Stimulated activated memory B cell treated with anti-CD40 and anti-IgM and Interleukin-4, amounts not matched to agents 10 μg/mL and 1 μg/mL and 100 μg/mL, for 72 hours (primary cell): ENCODE data around the gene GNAI3.

Experiments
- ATAC-seq: fragments of 150-1000 bp; cut with Tn5 transposase; 2 replicates; pipeline ENCODE4 v1.10.0; 2021
- H3K27ac Mint-ChIP-seq: one replicate; pipeline ENCODE4 v1.8.0; 2022; ENCODE audit warnings: mild to moderate bottlenecking, mixed read lengths
- H3K27me3 Mint-ChIP-seq: one replicate; pipeline ENCODE4 v1.8.0; 2022; ENCODE audit warnings: mixed read lengths
- H3K36me3 Mint-ChIP-seq: one replicate; pipeline ENCODE4 v1.8.0; 2022; ENCODE audit warnings: mixed read lengths
- H3K4me1 Mint-ChIP-seq: one replicate; pipeline ENCODE4 v1.8.0; 2022; ENCODE audit warnings: mixed read lengths
- H3K4me3 Mint-ChIP-seq: one replicate; pipeline ENCODE4 v1.8.0; 2022; ENCODE audit warnings: mild to moderate bottlenecking, moderate library complexity, mixed read lengths
- H3K9me3 Mint-ChIP-seq: one replicate; pipeline ENCODE4 v1.8.0; 2022; ENCODE audit warnings: mixed read lengths

GNAI3 gene

DNA sequence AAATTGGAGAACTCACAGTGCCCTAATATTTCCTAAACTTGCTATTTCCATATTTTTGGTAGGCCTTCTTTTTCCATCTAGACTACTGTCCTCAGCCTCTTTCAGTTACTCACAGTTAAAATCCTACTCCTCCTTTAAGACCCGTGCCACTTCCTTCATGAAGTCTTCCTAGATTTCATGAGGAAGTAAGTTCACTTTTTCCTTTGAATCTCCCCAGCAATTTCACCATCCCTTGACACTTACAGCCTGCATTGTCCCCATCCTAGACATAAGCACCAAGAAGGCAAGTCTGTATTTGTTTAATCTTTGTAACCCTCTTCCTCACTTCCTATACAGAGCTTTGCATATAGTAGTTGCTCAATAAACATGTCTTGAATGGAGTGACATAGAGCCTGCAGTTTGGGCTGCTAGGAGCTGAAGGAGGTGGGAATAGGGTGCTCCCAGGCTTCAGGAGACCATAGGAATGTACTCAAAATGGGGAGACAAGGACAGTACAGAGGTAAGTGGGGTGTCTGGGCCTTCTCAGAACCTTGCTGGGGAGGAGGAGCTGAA is 14.0 kb upstream of the GNAI3 start:
- H3K4me1 Mint-ChIP-seq = peaks cover 9% of the 10 kb centered on the region
- no peak overlapping the region for H3K4me3 Mint-ChIP-seq
- ATAC-seq = no peak
- no peaks in the 10 kb centered on the region for H3K27me3 Mint-ChIP-seq
- H3K9me3 Mint-ChIP-seq = no peaks in the 10 kb centered on the region
- H3K27ac Mint-ChIP-seq = no peak overlapping the region
- H3K36me3 Mint-ChIP-seq = no peaks in the 10 kb centered on the region

DNA sequence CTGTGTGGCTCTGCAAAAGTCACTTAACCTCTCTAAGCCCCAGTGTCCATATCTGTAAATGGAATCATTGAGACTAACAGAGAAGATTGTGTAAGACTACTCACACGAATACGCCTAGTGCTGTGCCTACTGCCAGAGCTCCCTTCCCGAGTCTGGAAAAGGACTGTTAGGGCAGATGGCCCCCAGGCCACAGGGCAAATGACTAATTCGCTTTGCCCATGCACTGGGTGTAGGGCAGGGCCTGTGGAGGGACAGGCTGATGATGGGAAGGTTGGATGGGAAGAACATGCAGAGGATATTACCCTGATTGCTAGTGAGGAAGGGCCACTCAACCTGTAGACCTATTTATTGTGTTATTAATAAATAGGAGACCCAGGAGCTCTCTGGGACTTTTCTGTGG is 12.9 kb upstream of the GNAI3 start:
- no peaks in the 10 kb centered on the region for H3K27me3 Mint-ChIP-seq
- H3K36me3 Mint-ChIP-seq = no peaks in the 10 kb centered on the region
- H3K9me3 Mint-ChIP-seq = no peaks in the 10 kb centered on the region
- no peak overlapping the region for H3K27ac Mint-ChIP-seq
- H3K4me3 Mint-ChIP-seq = no peak overlapping the region
- ATAC-seq = no peak
- peaks cover 9% of the 10 kb centered on the region for H3K4me1 Mint-ChIP-seq

DNA sequence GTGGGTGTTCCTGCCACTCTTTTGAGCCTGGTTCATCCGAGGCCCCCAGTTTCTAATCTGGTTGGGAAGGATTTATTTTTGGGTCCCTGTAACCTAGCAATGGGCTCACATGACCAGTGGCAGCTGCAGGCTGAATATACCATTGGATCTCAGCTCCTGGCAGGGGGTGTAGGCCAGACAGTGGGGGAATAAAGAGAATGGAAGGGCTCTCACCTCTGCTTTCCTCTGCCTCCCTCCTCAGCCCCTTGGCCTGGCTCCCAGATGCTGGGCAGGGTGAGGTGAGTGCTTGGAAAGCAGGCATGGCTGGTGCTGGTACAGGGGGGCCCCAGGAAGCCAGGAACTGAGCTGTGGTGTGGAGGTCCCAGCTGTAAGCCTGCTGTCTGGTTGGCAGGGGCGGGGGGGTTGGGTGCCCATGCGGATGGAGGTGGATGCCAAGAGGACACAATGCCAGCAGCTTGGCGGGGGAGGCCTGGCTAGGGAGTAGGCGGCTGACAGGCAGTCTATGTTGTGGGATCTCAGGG is 12.4 kb upstream of the GNAI3 start:
- no peak overlapping the region for H3K4me3 Mint-ChIP-seq
- no peak overlapping the region for H3K27ac Mint-ChIP-seq
- ATAC-seq = no peak
- no peaks in the 10 kb centered on the region for H3K9me3 Mint-ChIP-seq
- H3K27me3 Mint-ChIP-seq = no peaks in the 10 kb centered on the region
- H3K4me1 Mint-ChIP-seq = peaks cover 9% of the 10 kb centered on the region
- H3K36me3 Mint-ChIP-seq = no peaks in the 10 kb centered on the region

DNA sequence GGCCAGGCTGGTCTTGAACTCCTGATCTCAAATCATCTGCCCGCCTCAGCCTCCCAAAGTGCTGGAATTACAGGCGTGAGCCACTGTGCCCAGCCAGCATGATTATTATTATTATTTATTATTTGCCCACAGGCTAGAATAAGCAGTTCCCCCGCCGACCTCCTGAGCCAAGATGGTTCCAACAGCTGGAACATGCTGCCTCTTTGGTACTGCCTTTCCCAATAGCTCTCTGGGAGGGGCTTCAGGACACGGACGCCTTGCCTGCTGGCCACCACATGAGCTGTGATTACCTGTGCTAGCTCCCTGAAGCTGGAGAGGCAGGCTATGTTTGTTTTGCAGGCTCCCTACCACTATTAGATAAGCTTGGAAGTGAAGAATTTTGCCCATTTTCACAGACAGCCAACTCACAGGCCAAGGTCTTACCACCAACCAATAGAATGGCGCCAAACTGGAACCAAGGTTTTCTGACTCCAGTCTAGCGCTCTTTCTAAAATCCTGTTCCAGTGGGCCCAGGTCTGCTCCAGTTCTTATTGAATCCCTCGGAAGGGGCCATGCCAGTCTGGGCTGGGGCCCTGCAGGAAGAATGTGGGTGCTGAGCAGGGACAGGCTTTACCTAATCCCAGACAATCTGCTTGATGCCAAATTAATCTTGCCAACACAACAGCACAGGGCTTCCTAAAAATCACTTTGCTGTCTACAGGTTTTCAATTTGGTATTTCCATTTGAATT is 10.8 kb upstream of the GNAI3 start:
- Mint-ChIP-seq H3K36me3 (no peaks in the 10 kb centered on the region), H3K27me3 (no peaks in the 10 kb centered on the region), H3K4me3 (no peak overlapping the region), H3K27ac (no peak overlapping the region), H3K9me3 (no peaks in the 10 kb centered on the region), H3K4me1 (peaks cover 3% of the 10 kb centered on the region)
- ATAC-seq = no peak

DNA sequence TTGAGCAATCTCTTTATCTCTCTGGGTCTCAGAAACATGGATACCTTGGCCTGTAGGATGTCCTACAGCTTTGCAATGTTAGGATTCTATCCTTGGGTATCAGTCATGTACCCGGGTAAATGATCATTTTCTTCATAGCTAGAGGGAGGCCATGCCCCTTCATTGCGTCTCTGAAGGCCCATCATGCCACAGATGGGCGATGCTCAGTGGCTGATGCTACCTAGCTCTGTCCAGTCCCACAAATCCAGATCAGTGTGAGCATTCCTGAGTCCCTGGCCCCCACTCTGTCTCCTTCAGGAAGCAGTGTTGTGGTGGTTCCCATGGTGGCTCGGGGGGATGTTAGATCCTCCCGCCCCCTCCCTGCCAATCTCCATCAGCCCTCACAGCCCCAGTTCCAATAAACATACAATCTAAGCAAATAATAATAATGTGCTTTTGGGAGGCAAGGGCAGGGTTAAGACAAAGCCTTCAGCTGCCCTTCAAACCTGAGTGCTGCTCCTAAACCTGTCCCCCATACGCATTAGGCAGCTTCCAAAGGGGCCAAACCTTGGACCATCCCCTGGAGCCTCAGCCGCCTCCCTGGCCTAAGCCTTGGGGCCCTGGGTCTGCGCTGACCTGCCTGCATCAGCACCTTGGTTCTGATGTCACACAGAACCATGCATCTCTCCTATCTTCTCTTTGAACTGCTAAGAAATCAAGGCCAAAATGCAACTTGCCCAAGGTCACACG is 9.4 kb upstream of the GNAI3 start:
- Mint-ChIP-seq H3K27me3 (no peaks in the 10 kb centered on the region), H3K27ac (no peak overlapping the region), H3K9me3 (no peaks in the 10 kb centered on the region), H3K36me3 (no peaks in the 10 kb centered on the region), H3K4me3 (no peak overlapping the region), H3K4me1 (no peaks in the 10 kb centered on the region)
- no peak for ATAC-seq

DNA sequence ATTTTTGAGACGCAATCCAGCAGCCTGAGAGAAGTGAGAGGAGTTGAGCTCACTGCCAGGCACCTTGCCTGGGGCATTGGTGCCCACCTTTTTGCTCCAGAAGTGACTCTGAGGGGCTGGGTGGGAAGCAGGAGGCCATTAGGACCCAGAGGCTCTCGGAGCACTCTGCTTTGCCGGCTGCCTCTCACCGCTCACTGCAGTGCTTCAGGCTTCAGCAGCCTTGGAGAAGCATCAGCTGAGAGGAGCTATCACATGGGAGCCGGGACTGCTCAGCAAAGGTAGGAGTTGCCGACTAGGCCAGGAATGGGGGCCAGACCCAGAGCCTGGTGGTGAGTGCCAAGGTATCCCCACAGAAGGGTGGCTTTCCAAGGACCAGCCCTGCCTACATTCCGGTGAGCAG is 8.7 kb upstream of the GNAI3 start, which contains the start of gene GPR61:
Gene GPR61 (plus strand): TSS at position 197 of the 400 bp plus-strand sequence. CDS start 3,151 bp downstream, outside the sequence.
- Mint-ChIP-seq H3K9me3 (no peaks in the 10 kb centered on the region), H3K36me3 (no peaks in the 10 kb centered on the region), H3K27me3 (no peaks in the 10 kb centered on the region), H3K4me3 (no peak within 1 kb of the TSS), H3K27ac (no peak within 1 kb of the TSS), H3K4me1 (no peaks in the 10 kb centered on the region)
- no peak for ATAC-seq

DNA sequence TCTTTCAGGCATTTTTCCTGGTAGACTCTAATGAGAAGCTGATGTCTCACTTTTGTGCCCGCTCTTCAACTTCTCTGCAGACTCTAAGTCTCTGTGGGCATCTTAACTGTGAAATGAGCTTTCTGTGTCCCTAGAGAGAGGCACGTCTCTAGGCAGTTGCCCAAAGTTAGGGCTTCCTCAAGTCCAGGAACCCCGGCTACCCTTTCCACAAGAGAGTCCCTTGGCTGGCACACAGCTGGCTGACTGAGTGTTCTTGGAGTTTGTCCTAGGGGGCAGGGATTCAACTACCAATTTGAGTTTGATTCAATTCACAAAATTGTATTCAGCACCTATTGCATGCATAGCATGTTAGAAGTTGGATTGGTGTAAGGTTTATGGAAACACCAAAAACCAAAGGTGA is 7.3 kb upstream of the GNAI3 start:
- Mint-ChIP-seq H3K36me3 (no peaks in the 10 kb centered on the region), H3K4me3 (no peak overlapping the region), H3K27ac (no peak overlapping the region), H3K9me3 (no peaks in the 10 kb centered on the region), H3K27me3 (no peaks in the 10 kb centered on the region), H3K4me1 (peaks cover under 1% of the 10 kb centered on the region)
- ATAC-seq = no peak

DNA sequence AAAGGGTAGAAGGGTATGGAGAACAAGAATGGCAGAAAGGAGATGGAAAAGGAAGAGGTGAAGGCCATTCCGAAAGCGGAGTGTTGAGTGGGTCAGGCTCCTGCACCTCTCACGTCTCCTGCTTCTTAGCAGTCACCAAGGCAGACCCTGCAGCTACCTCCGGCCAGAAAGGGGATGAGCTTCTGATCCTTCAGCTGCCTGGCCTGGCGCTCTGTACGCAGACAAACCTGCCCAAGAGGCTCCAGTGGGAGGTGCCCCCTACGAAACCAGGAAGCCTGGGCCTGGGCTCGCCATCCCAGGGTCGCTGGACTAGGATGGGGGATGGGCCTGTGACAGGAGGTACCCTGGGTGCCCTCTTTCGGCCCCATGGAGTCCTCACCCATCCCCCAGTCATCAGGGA is 5.8 kb upstream of the GNAI3 start:
- Mint-ChIP-seq H3K27ac (no peak overlapping the region), H3K27me3 (no peaks in the 10 kb centered on the region), H3K36me3 (no peaks in the 10 kb centered on the region), H3K4me1 (peaks cover 16% of the 10 kb centered on the region), H3K9me3 (no peaks in the 10 kb centered on the region), H3K4me3 (no peak overlapping the region)
- no peak for ATAC-seq

DNA sequence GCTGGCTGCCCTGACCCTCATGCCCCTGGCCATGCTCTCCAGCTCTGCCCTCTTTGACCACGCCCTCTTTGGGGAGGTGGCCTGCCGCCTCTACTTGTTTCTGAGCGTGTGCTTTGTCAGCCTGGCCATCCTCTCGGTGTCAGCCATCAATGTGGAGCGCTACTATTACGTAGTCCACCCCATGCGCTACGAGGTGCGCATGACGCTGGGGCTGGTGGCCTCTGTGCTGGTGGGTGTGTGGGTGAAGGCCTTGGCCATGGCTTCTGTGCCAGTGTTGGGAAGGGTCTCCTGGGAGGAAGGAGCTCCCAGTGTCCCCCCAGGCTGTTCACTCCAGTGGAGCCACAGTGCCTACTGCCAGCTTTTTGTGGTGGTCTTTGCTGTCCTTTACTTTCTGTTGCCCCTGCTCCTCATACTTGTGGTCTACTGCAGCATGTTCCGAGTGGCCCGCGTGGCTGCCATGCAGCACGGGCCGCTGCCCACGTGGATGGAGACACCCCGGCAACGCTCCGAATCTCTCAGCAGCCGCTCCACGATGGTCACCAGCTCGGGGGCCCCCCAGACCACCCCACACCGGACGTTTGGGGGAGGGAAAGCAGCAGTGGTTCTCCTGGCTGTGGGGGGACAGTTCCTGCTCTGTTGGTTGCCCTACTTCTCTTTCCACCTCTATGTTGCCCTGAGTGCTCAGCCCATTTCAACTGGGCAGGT is 5.0 kb upstream of the GNAI3 start:
- no peak for ATAC-seq
- Mint-ChIP-seq H3K4me1 (peaks cover 20% of the 10 kb centered on the region), H3K4me3 (no peak overlapping the region), H3K36me3 (no peaks in the 10 kb centered on the region), H3K27me3 (no peaks in the 10 kb centered on the region), H3K27ac (no peak overlapping the region), H3K9me3 (no peaks in the 10 kb centered on the region)

DNA sequence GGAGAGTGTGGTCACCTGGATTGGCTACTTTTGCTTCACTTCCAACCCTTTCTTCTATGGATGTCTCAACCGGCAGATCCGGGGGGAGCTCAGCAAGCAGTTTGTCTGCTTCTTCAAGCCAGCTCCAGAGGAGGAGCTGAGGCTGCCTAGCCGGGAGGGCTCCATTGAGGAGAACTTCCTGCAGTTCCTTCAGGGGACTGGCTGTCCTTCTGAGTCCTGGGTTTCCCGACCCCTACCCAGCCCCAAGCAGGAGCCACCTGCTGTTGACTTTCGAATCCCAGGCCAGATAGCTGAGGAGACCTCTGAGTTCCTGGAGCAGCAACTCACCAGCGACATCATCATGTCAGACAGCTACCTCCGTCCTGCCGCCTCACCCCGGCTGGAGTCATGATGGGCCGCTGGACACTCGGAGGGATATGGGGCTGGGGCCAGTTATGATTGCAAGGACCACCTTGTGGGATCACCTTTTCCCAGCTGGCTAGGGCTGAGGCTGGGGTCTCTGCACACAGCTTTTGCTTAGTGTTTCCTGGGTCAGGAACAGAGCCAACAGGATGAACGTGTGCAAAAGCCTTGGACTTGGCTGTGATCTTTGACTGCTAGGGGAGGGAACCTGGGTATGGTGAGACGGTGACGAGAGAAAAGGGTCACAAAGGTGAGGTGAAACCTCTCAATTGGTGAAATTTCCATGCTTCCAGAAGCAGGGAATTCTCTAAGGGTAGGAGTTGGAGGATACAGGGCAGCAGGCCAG is 4.3 kb upstream of the GNAI3 start:
- Mint-ChIP-seq H3K36me3 (no peaks in the 10 kb centered on the region), H3K4me3 (no peak overlapping the region), H3K27ac (no peak overlapping the region), H3K27me3 (no peaks in the 10 kb centered on the region), H3K4me1 (peaks cover 28% of the 10 kb centered on the region), H3K9me3 (no peaks in the 10 kb centered on the region)
- ATAC-seq = no peak

DNA sequence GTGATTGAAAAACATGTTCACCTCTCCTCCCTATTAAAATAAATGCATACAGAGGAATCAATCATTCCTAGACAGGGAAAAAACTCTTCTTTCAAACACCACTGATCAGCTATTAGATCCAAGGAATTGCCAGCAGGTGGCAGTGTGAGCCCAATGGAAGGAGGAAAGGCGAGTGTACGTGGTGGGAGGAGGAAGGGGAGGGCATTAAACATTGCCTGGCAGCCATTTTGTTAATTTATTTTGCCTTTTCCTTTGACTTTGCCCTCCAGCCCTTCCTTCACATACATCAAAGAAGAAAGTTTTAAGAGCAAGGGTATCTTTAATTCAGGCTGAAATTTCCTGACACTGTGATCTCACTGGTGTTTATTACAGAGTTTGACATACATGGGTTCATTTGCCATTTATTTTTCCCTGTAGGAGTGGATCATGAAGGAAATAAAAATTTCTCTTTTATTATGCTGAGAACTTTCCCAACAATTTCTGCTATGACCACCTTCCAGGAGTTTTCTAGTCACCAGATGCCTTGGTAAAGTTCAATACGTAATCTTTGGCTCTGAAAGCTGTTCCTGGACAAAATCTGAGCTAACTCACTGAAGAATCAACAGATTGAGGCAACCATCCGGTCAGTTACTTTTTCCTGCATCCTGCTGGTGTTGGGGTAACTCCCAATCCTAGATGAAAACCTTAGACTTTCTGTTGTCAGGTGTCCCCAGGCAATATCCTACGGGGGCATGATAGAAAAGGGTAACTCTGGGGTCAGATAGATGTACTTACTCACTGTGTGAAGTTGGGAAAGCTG is 1.9 kb upstream of the GNAI3 start:
- Mint-ChIP-seq H3K27me3 (no peaks in the 10 kb centered on the region), H3K9me3 (no peaks in the 10 kb centered on the region), H3K36me3 (no peaks in the 10 kb centered on the region), H3K4me3 (peak overlapping the region; percentile 98), H3K27ac (peak overlapping the region; percentile 97), H3K4me1 (peaks cover 47% of the 10 kb centered on the region)
- peak; percentile 65 for ATAC-seq

DNA sequence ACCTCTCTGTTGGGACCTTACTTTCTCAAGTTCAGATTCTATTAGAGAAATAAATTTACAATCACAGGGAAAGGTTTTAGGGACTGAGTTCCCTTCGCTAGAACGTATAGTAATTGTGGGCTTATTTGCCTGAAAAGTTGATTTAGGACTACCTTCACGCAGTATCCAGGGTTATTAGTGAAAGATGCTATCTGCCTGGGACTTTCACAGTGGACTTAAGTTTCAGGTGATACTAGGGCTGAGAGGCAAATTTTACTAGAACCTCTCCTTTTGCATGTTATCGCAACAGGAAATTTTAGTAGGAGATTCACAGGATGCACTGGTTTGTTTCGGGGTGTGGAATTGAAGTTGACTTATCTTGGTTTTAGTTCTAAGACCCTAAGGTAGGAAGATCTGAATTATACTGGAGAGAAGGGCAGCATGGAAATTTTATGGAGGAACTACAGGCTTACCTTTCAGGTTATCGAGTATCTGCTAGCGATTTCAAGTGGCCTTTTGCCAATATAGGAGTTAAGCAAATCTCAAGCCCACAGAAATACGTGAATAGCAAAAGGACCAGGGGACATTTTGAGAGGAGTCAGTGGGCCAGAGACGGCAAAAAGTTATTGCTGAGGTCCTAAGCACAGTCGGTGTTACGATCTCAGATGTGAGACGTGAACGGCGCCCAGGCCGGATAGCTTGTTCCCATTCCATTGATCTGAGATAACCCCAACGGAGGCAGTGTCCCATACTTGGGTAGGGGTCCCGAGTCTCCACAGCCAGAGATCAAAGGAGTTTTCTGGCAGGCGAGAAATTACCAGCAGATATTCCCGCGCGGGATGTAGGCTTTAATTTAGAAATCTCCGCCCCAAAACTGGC is 723 bp upstream of the GNAI3 start:
- Mint-ChIP-seq H3K4me1 (peaks cover 51% of the 10 kb centered on the region), H3K36me3 (no peaks in the 10 kb centered on the region), H3K27me3 (no peaks in the 10 kb centered on the region), H3K27ac (peak overlapping the region; percentile 97), H3K9me3 (no peaks in the 10 kb centered on the region), H3K4me3 (peak overlapping the region; percentile 98)
- ATAC-seq = no peak

DNA sequence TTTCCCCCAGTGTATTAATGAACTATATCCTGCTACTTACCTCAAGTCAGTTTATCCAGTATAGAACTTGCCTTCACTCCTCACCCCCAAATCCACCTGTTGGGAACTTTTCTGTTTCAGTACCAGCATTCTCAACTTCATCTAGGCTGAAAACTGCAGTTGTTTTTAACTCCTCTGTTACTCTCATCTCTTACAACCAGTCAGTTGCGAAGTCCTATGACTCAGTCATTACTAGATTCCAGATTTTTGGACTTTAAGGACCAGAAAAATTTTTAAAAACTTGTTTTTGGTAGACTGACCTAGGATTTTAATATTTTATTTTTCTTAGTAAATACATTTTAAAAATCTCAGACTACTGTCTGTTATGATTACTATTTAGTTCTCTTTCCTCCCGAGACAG is 8.1 kb downstream of the GNAI3 start:
- peaks cover 80% of the 10 kb centered on the region for H3K4me1 Mint-ChIP-seq
- H3K36me3 Mint-ChIP-seq = peaks cover 6% of the 10 kb centered on the region
- no peak overlapping the region for H3K4me3 Mint-ChIP-seq
- no peaks in the 10 kb centered on the region for H3K27me3 Mint-ChIP-seq
- no peak overlapping the region for H3K27ac Mint-ChIP-seq
- no peak for ATAC-seq
- H3K9me3 Mint-ChIP-seq = no peaks in the 10 kb centered on the region
